Ovary (tissue), 3 donors: ENCODE data around the gene NLK.

Experiments
- EP300 ChIP-seq: sonication (generic); formaldehyde crosslinking; IDR thresholded peaks from one replicate; pipeline ENCODE4 v1.6.1; 2017; ENCODE audit warnings: antibody characterized with exemption
- POLR2A ChIP-seq: fragments of 450-650 bp; IDR thresholded peaks from one replicate; pipeline ENCODE4 v1.6.1; 2017; ENCODE audit warnings: antibody characterized with exemption, mild to moderate bottlenecking, moderate library complexity
- TF ChIP-seq, protein P1 (sequence below), 3 donors: fragments of 450-650 bp in 2 of 3; fragments of 200-600 bp in 1 of 3; IDR thresholded peaks; one replicate each; pipeline versions ENCODE4 v1.5.1 to v1.8.0; 2016 to 2022; ENCODE audit warnings: antibody characterized with exemption in 3 of 3, mild to moderate bottlenecking in 1 of 3
- donor health status: DM: no; HTN: no; CAD: no.

DNA sequence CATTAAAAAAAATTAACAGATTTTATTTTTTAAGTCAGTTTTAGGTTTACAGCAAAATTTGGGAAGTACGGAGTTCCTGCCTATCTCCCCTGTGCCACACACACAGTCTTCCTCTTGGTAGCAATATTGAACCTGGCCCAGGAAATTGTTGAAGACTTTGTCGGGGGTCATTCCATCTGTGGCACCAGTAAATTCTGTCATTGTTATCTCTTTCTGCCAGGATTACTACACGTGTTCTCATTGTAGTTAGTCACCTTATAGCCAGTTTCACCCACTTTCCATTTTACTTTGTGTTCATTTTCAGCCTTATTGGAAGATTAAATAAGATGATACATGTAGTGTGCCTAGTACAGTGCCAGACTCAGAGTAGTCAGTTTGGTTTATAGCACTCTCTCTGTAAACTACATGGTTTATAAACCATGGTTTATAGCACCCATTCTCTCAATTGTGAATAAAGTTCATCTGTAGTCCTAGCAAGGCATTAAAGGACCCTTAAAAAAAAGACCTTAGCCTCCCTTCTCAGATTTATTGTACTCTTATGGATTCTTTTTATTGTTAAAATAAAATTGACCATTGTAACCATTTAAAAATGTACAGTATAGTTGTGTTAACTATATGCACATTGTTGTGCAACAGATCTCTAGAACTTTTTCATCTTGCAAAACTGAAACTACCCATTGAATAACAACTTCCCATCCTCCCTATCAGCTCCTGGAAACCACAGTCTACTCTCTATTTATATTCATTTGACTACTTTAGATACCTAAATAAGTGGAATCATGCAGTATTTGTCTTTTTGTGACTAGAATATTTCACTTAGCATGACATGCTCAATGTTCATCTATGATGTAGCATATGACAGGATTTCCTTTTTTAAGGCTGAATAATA is 36.1 kb downstream of the NLK start:
- TF ChIP-seq POLR2A (no peak), EP300 (no peak)
- TF ChIP-seq, protein P1, sequence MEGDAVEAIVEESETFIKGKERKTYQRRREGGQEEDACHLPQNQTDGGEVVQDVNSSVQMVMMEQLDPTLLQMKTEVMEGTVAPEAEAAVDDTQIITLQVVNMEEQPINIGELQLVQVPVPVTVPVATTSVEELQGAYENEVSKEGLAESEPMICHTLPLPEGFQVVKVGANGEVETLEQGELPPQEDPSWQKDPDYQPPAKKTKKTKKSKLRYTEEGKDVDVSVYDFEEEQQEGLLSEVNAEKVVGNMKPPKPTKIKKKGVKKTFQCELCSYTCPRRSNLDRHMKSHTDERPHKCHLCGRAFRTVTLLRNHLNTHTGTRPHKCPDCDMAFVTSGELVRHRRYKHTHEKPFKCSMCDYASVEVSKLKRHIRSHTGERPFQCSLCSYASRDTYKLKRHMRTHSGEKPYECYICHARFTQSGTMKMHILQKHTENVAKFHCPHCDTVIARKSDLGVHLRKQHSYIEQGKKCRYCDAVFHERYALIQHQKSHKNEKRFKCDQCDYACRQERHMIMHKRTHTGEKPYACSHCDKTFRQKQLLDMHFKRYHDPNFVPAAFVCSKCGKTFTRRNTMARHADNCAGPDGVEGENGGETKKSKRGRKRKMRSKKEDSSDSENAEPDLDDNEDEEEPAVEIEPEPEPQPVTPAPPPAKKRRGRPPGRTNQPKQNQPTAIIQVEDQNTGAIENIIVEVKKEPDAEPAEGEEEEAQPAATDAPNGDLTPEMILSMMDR (IDR thresholded peaks at IDR 0.05) = no peak
